Stimulated activated CD4-positive, alpha-beta T cell treated with anti-CD3 and anti-CD28 coated beads, Interleukin-4, amount 100 ng/mL, for 4 hours (primary cell): Measurements from ENCODE around the gene FRMPD1.

ENCODE experiments used
- DNase-seq, 2 experiments: peaks; one replicate each; pipeline ENCODE4 v3.0.0-alpha.2; 2020

The FRMPD1 gene

GRCh38 chr9:37679649-37680402 is 29.1 kb downstream of the FRMPD1 start:
- no peak for DNase-seq

GRCh38 chr9:37682951-37683350 is 32.2 kb downstream of the FRMPD1 start:
- DNase-seq = no peak

GRCh38 chr9:37683531-37684371 is 33.0 kb downstream of the FRMPD1 start:
- no peak for DNase-seq

- DNase-seq = no peak
Measured at GRCh38 chr9:37692622-37693221, 42.0 kb downstream of the FRMPD1 start.

GRCh38 chr9:37693260-37693659 is 42.5 kb downstream of the FRMPD1 start:
- no peak for DNase-seq

GRCh38 chr9:37694355-37694754 is 43.6 kb downstream of the FRMPD1 start:
- no peak for DNase-seq

- DNase-seq = no peak
Measured at GRCh38 chr9:37696528-37696927, 45.8 kb downstream of the FRMPD1 start.

- DNase-seq = no peak
Measured at GRCh38 chr9:37700131-37700530, 49.4 kb downstream of the FRMPD1 start.

GRCh38 chr9:37700900-37701299 is 50.1 kb downstream of the FRMPD1 start:
- DNase-seq = no peak

GRCh38 chr9:37705787-37706186 is 55.0 kb downstream of the FRMPD1 start:
- no peak for DNase-seq

GRCh38 chr9:37706290-37706689 is 55.5 kb downstream of the FRMPD1 start:
- no peak for DNase-seq

GRCh38 chr9:37707748-37708147 is 57.0 kb downstream of the FRMPD1 start:
- DNase-seq = no peak

GRCh38 chr9:37710046-37710445 is 59.3 kb downstream of the FRMPD1 start:
- no peak for DNase-seq

- DNase-seq = no peak
Measured at GRCh38 chr9:37715260-37715659, 64.5 kb downstream of the FRMPD1 start.

GRCh38 chr9:37715991-37716505 is 65.3 kb downstream of the FRMPD1 start:
- DNase-seq = no peak

GRCh38 chr9:37719526-37719925 is 68.8 kb downstream of the FRMPD1 start:
- no peak for DNase-seq

- no peak for DNase-seq
Measured at GRCh38 chr9:37727013-37727412, 76.3 kb downstream of the FRMPD1 start.

GRCh38 chr9:37729499-37729898 is 78.7 kb downstream of the FRMPD1 start:
- no peak for DNase-seq

GRCh38 chr9:37730256-37730655 is 79.5 kb downstream of the FRMPD1 start:
- no peak for DNase-seq

GRCh38 chr9:37730839-37731238 is 80.1 kb downstream of the FRMPD1 start:
- no peak for DNase-seq

- no peak for DNase-seq
Measured at GRCh38 chr9:37732086-37732741, 81.5 kb downstream of the FRMPD1 start.

GRCh38 chr9:37732952-37733351 is 82.2 kb downstream of the FRMPD1 start:
- DNase-seq = no peak

GRCh38 chr9:37739222-37739621 is 88.5 kb downstream of the FRMPD1 start:
- DNase-seq = no peak
